ENCODE measurements around the gene DNAAF9. TPM values are rescaled to one million over a fixed set of nuclear protein-coding genes. Genes with fewer than 3 reads are reported as not detected.
"Not testable (repeated sequence)": the region's sequence is repeated elsewhere in the genome, so short reads cannot be mapped to it uniquely, and the experiment has no call there.

DNAAF9 gene
- total and polyA plus RNA-seq, 5 experiments from 2014 or later, result 0.62 to 5.1 (median 1.4) TPM

DNA sequence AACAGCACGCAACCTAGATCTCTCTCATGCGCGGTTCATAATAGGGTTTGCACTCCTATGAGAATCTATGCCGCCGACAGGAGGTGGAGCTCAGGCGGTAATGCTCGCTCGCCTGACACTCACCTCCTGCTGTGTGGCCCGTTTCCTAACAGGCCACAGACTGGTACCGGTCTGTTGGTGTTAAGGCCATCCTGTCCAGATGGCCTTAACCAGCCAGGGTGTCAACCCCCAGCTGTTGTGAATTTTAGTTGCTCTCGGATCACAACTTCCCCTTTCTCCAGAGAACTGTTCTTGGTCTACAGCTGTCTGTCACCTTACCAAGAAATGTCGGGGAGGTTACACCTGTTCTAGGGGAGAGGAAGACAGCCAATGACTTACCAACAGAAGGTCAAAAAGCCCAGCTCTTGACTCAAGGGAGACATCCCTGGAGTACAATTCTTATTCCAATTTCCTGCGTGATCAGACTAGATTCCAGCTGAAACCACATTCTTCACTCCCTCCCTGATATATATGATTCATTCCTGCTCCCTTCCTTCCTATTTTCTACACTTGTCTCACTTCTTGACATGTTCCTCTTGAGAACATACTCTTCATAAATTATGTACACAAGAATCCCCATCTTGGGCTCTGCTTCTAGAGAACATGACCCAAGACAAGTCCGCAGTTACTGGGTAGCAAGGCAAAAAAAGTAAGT, 23.1 kb upstream of the DNAAF9 start:
- ATAC-seq (no peak), DNase-seq (no peak)
- Mint-ChIP-seq H3K27ac (no peak overlapping the region), H3K36me3 (no peaks in the 10 kb centered on the region), H3K27me3 (peaks cover 0 to 28% (median 11%) of the 10 kb centered on the region in 5 donors), H3K4me3 (peak overlapping the region in 1 of 10 donors; percentile 8), H3K9me3 (no peaks in the 10 kb centered on the region), H3K4me1 (peaks cover 0 to 12% (median 0%) of the 10 kb centered on the region in 4 donors)
- POLR2A ChIA-PET, result no interaction called here

GRCh38 chr20:3426766-3427165, 19.3 kb upstream of the DNAAF9 start:
- Mint-ChIP-seq H3K27me3 (peaks cover 2 to 29% (median 12%) of the 10 kb centered on the region in 5 donors), H3K4me1 (peaks cover 0 to 10% (median 0%) of the 10 kb centered on the region in 4 donors)
- H3K9me3 Mint-ChIP-seq, H3K4me3 Mint-ChIP-seq, POLR2A ChIA-PET, H3K27ac Mint-ChIP-seq, H3K36me3 Mint-ChIP-seq, ATAC-seq, DNase-seq: not testable (repeated sequence)

DNA sequence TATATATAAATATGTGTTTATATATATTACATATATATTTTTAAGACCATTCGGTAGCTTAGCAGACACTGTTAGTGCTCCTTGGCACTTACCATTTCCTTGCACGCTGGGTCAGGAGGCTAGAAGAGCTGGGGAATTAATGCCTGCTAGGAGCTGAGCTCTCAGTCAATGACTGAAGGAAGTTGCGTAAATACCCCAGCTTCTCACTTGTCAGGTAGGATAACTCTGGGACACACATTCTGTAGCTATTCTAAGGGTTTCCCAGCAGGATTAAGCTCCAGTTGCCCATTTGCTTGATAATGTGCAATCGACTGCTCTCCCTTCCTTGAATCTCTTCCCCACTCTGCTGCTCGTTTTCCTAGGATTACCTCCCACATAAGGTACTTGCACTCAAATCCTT, 15.7 kb upstream of the DNAAF9 start:
- DNase-seq, result no peak
- H3K36me3 Mint-ChIP-seq, result no peaks in the 10 kb centered on the region
- POLR2A ChIA-PET, result no interaction called here
- H3K27ac Mint-ChIP-seq, result no peak overlapping the region
- H3K9me3 Mint-ChIP-seq, result no peaks in the 10 kb centered on the region
- peaks cover 0 to 8% (median 3%) of the 10 kb centered on the region in 4 donors for H3K4me1 Mint-ChIP-seq
- no peak overlapping the region for H3K4me3 Mint-ChIP-seq
- no peak for ATAC-seq
- H3K27me3 Mint-ChIP-seq, result peaks cover 0 to 9% (median 4%) of the 10 kb centered on the region in 5 donors

- POLR2A ChIA-PET, result no interaction called here
- H3K4me3 Mint-ChIP-seq, result no peak overlapping the region
- peaks cover 0 to 9% (median 3%) of the 10 kb centered on the region in 5 donors for H3K27me3 Mint-ChIP-seq
- no peak for ATAC-seq
- no peak for DNase-seq
- no peaks in the 10 kb centered on the region for H3K9me3 Mint-ChIP-seq
- H3K4me1 Mint-ChIP-seq, result peaks cover 0 to 8% (median 3%) of the 10 kb centered on the region in 4 donors
- H3K27ac Mint-ChIP-seq, result peak overlapping the region in 1 of 10 donors; percentile 45
- no peaks in the 10 kb centered on the region for H3K36me3 Mint-ChIP-seq
These were observed 14.5 kb upstream of the DNAAF9 start for GRCh38 chr20:3421985-3422384.

GRCh38 chr20:3420211-3420707, 12.8 kb upstream of the DNAAF9 start:
- H3K27ac Mint-ChIP-seq, result peak overlapping the region in 1 of 10 donors; percentile 53
- peak in 2 of 10 donors; percentile 10 to 12 for DNase-seq

DNA sequence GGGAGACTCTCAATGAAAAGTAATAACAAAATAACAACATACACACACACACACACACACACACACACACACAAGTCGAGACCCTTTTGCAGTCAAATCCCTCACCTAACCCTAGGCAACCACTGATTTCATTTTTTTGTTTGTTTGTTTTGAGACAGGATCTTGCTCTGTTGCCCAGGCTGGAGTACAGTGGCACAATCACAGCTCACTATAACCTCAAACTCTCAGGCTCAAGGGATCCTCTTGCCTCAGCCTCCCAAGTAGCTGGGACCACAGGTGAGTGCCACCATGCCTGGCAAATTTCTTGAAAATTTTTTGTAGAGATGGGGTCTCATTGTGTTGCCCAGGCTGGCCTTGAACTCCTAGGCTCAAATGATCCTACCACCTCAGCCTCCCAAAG, 10.7 kb upstream of the DNAAF9 start:
- not testable (repeated sequence) for ATAC-seq

More at GRCh38 chr20:3420211-3420707, 12.8 kb upstream of the DNAAF9 start:
- Mint-ChIP-seq H3K4me3 (peak overlapping the region in 1 of 10 donors; percentile 2), H3K27me3 (peaks cover 2 to 9% (median 3%) of the 10 kb centered on the region in 5 donors), H3K4me1 (peaks cover 0 to 8% (median 3%) of the 10 kb centered on the region in 4 donors), H3K9me3 (peaks cover 0 to 4% (median 0%) of the 10 kb centered on the region in 9 donors), H3K36me3 (peaks cover 0 to 2% (median 0%) of the 10 kb centered on the region in 3 donors)
- ATAC-seq, result peak in 1 of 2 donors; percentile 72
- POLR2A ChIA-PET, result no interaction called here

GRCh38 chr20:3414122-3414521, 6.7 kb upstream of the DNAAF9 start:
- Mint-ChIP-seq H3K27ac (no peak overlapping the region), H3K36me3 (peaks cover 0 to 2% (median 0%) of the 10 kb centered on the region in 3 donors), H3K27me3 (peaks cover 0 to 3% (median 0%) of the 10 kb centered on the region in 5 donors), H3K4me1 (peaks cover 0 to 5% (median 2%) of the 10 kb centered on the region in 4 donors), H3K4me3 (no peak overlapping the region), H3K9me3 (peaks cover 0 to 7% (median 0%) of the 10 kb centered on the region in 9 donors)
- POLR2A ChIA-PET, result no interaction called here
- ATAC-seq, result no peak
- no peak for DNase-seq

More for the DNA sequence above, 10.7 kb upstream of the DNAAF9 start:
- POLR2A ChIA-PET, result interaction anchor here (1.0 kb wide), 1 partner anchor 20 kb away, joined by 3 read pairs; no protein-coding TSS in a partner anchor
- not testable (repeated sequence) for H3K4me1 Mint-ChIP-seq, H3K9me3 Mint-ChIP-seq, H3K27me3 Mint-ChIP-seq, H3K4me3 Mint-ChIP-seq, H3K27ac Mint-ChIP-seq, DNase-seq, H3K36me3 Mint-ChIP-seq

GRCh38 chr20:3413393-3413889, 6.0 kb upstream of the DNAAF9 start:
- Mint-ChIP-seq H3K4me3 (no peak overlapping the region), H3K27me3 (peaks cover 0 to 3% (median 0%) of the 10 kb centered on the region in 5 donors), H3K4me1 (peaks cover under 1 to 11% (median 5%) of the 10 kb centered on the region in 4 donors), H3K27ac (no peak overlapping the region), H3K9me3 (peaks cover 0 to 7% (median 0%) of the 10 kb centered on the region in 9 donors), H3K36me3 (peaks cover 0 to 2% (median 0%) of the 10 kb centered on the region in 3 donors)
- ATAC-seq (no peak), DNase-seq (no peak)
- POLR2A ChIA-PET, result no interaction called here

- Mint-ChIP-seq H3K9me3 (peaks cover 0 to 7% (median 0%) of the 10 kb centered on the region in 9 donors), H3K36me3 (peaks cover 0 to 2% (median 0%) of the 10 kb centered on the region in 3 donors), H3K27ac (no peak overlapping the region), H3K4me3 (no peak overlapping the region), H3K27me3 (peaks cover 0 to 3% (median 0%) of the 10 kb centered on the region in 5 donors), H3K4me1 (peaks cover 6 to 14% (median 11%) of the 10 kb centered on the region in 4 donors)
- POLR2A ChIA-PET, result interaction anchor here (0.6 kb wide), 1 partner anchor 211 kb away, joined by 4 read pairs; no protein-coding TSS in a partner anchor
- no peak for ATAC-seq
- DNase-seq, result no peak
These were observed 5.3 kb upstream of the DNAAF9 start for GRCh38 chr20:3412600-3413392.

- ATAC-seq (no peak), DNase-seq (no peak)
- Mint-ChIP-seq H3K36me3 (no peaks in the 10 kb centered on the region), H3K4me3 (peak overlapping the region in 1 of 10 donors; percentile 19), H3K4me1 (peaks cover 13 to 30% (median 27%) of the 10 kb centered on the region in 4 donors), H3K27me3 (peaks cover 0 to 2% (median 0%) of the 10 kb centered on the region in 5 donors), H3K9me3 (peaks cover 0 to 7% (median 0%) of the 10 kb centered on the region in 9 donors), H3K27ac (peak overlapping the region in 1 of 10 donors; percentile 19)
- POLR2A ChIA-PET, result interaction anchor here (0.8 kb wide), 1 partner anchor 208 kb away, joined by 3 read pairs; no protein-coding TSS in a partner anchor
These were observed 3.0 kb upstream of the DNAAF9 start for GRCh38 chr20:3410464-3410863.

DNA sequence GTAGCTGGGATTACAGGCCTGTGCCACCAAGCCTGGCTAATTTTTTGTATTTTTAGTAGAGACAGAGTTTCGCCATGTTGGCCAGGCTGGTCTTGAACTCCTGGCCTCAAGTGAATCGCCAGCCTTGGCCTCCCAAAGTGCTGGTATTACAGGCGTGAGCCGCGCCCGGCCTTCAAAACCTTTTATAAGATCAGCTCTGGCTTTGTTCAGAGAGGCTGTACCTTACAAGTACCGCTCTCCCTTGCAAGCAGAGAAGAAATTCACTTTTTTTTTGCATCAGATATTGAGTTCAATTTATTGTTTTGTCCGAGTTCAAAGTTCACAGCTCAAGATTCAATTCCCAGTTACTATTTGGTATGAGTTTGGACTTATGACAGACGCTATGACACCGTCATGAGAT, 1.9 kb upstream of the DNAAF9 start:
- no peak for ATAC-seq
- Mint-ChIP-seq H3K4me1 (peaks cover 13 to 36% (median 31%) of the 10 kb centered on the region in 4 donors), H3K9me3 (peaks cover 0 to under 1% (median 0%) of the 10 kb centered on the region in 9 donors), H3K4me3 (peak overlapping the region; percentile 8 to 99 (median 96)), H3K27me3 (no peaks in the 10 kb centered on the region), H3K36me3 (no peaks in the 10 kb centered on the region), H3K27ac (peak overlapping the region in 8 of 10 donors; percentile 18 to 98 (median 97))
- no peak for DNase-seq
- POLR2A ChIA-PET, result interaction anchor here (0.9 to 1.9 kb wide), 3 partner anchors 16 to 939 kb away, joined by 3 to 13 read pairs (median 3); partner anchors contain the start of genes ATRN and SNRPB
